Measurements from ENCODE around the gene TRMO.

DNA sequence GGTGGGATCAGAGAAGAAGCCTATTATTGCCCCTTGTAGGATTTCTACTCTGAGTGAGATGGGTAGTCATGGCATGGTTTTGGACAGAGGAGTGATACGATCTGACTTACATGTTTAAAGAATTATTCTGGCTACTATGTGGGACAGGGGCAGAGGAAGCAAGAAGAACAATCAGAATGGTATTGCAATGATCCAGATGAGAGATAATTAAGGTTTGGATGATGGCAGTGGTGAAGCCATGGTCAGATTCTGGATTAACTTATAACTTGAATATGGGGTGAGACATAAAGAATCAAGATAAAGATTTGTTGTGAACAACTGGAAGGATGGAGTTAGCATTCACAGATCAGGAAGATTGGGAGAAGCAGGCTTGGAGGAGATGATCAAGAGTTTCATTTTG is 19.0 kb upstream of the TRMO start:
- TF ChIP-seq CTCF (IDR thresholded peaks at IDR 0.05; ENCODE audit: low read depth, low read length) (no peak), POLR2A (IDR thresholded peaks at IDR 0.05; ENCODE audit: extremely low read depth, insufficient read length) (no peak), MYC (IDR thresholded peaks at IDR 0.05; ENCODE audit: low read depth, low read length) (no peak)
- TF ChIP-seq, protein P1, sequence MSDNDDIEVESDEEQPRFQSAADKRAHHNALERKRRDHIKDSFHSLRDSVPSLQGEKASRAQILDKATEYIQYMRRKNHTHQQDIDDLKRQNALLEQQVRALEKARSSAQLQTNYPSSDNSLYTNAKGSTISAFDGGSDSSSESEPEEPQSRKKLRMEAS (IDR thresholded peaks at IDR 0.05; ENCODE audit: low read depth, low read length), result no peak
